Measurements from ENCODE around the gene GLUL.

Gene GLUL

GRCh38 chr1:182397653-182398393, 6.2 kb upstream of the GLUL start:
- TF ChIP-seq CTCF (conservative IDR thresholded peaks at IDR 0.05; ENCODE audit: low read depth, low read length), result no peak
- no peak overlapping the region for H3K4me3 ChIP-seq (ENCODE audit: low read depth, low read length)
- DNase-seq (ENCODE audit: low read depth), result peak; percentile 17

GRCh38 chr1:182395906-182396305, 4.3 kb upstream of the GLUL start:
- no peak for DNase-seq (ENCODE audit: low read depth)
- no peak for TF ChIP-seq CTCF (conservative IDR thresholded peaks at IDR 0.05; ENCODE audit: low read depth, low read length)
- H3K4me3 ChIP-seq (ENCODE audit: low read depth, low read length), result no peak overlapping the region

- no peak for TF ChIP-seq CTCF (conservative IDR thresholded peaks at IDR 0.05; ENCODE audit: low read depth, low read length)
- no peak overlapping the region for H3K4me3 ChIP-seq (ENCODE audit: low read depth, low read length)
- no peak for DNase-seq (ENCODE audit: low read depth)
Observed at GRCh38 chr1:182394055-182394775, 2.6 kb upstream of the GLUL start.

- TF ChIP-seq CTCF (conservative IDR thresholded peaks at IDR 0.05; ENCODE audit: low read depth, low read length), result no peak
- peak; percentile 39 for DNase-seq (ENCODE audit: low read depth)
- H3K4me3 ChIP-seq (ENCODE audit: low read depth, low read length), result peak overlapping the region; percentile 81
Observed at GRCh38 chr1:182392050-182393028, 749 bp upstream of the GLUL start.

GRCh38 chr1:182391028-182391361, 595 bp downstream of the GLUL start:
- DNase-seq (ENCODE audit: low read depth), result no peak
- no peak for TF ChIP-seq CTCF (conservative IDR thresholded peaks at IDR 0.05; ENCODE audit: low read depth, low read length)
- H3K4me3 ChIP-seq (ENCODE audit: low read depth, low read length), result peak overlapping the region; percentile 81

- DNase-seq (ENCODE audit: low read depth), result peak; percentile 17
- H3K4me3 ChIP-seq (ENCODE audit: low read depth, low read length), result peak overlapping the region; percentile 81
- TF ChIP-seq CTCF (conservative IDR thresholded peaks at IDR 0.05; ENCODE audit: low read depth, low read length), result no peak
Observed at GRCh38 chr1:182389619-182390047, 2.0 kb downstream of the GLUL start.
